ENCODE results near the gene OR2S2.
A peak's percentile ranks its signal among the peaks of the same experiment; 100 is the strongest.

The OR2S2 gene

DNA sequence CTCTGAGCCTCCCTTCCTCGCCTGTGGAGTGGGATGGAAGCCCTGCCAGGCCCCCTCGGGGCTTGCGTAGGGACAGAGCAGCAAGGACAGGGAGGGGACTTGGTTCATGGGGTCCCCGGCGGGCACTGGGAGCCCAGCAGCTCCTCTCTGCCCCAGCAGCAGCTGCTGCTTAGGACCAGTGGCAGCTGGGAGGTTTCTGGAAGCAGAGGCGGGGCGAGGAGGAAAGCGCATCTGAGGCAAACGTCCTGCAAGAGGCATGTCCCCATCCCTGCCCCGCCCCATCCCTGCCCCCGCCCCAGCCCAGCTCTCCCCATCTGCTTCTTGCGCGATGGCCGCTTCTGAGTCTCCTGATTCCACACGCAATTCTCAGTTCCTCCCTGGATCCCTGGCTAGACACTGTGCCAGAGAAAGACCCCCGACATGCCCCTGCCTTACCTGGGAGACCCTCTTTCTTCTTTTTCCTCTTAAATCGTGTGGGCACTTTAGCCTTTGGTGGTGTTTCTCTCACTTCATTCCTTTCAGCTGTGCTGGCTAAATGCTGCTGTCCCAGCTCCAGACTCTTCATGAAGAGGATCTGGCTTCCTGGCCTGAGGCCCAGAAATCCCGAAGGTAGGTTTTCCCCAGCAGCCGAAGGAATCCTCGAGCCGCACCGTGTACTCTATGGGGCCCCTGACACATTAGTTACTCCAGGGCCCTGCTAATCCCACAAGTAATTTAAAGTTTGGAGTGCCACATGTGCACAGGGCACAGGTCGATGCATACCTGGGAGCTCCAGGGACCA, 4.4 kb upstream of the OR2S2 start:
- Histone ChIP-seq H3K4me3 (ENCODE audit: low read depth, low read length) (no peak overlapping the region), H3K27me3 (ENCODE audit: control insufficient read depth, insufficient read depth, low read length) (no peaks in the 10 kb centered on the region; the same call in none of the 2 replicates), H3K27ac (ENCODE audit: low read depth, low read length) (no peak overlapping the region), H3K9me3 (ENCODE audit: control insufficient read depth, insufficient read depth, low read length) (no peaks in the 10 kb centered on the region), H3K9ac (ENCODE audit: low read depth, low read length) (no peak overlapping the region), H3K4me1 (ENCODE audit: control insufficient read depth, insufficient read depth, low read length) (no peaks in the 10 kb centered on the region), H3K36me3 (ENCODE audit: control insufficient read depth, insufficient read depth, low read length) (no peaks in the 10 kb centered on the region)

DNA sequence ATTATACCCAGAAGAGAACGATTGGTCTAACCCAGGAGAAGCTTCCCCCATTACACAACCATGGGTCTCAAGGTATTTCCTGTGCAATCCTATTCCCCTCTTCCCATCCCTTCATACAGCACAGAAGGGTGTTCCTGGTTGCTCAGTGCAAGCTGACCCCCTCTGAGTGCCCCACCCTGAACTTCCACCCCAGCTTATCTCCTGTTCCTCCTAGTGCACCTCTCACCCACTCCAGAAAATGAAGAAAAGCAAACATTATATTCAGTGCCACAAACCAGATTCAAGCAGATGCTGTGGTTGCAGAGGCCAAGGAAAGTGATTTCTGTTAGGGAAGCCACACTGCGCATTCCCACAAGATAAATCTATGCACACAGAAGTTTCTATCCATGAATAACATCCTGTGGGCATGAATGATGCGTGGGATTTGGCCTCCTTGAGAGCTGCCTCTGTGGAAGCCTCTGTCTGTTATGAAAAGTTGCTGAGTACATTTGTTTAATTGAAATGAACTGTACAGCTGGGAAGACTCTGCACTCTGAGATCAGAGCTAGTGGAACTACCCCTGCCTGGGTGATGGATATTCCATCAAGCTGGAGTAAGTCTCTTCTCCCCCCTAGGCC, 2.2 kb upstream of the OR2S2 start:
- Histone ChIP-seq H3K9me3 (ENCODE audit: control insufficient read depth, insufficient read depth, low read length) (no peaks in the 10 kb centered on the region), H3K9ac (ENCODE audit: low read depth, low read length) (no peak overlapping the region), H3K27ac (ENCODE audit: low read depth, low read length) (no peak overlapping the region), H3K27me3 (ENCODE audit: control insufficient read depth, insufficient read depth, low read length) (no peaks in the 10 kb centered on the region; the same call in none of the 2 replicates), H3K36me3 (ENCODE audit: control insufficient read depth, insufficient read depth, low read length) (no peaks in the 10 kb centered on the region), H3K4me3 (ENCODE audit: low read depth, low read length) (no peak overlapping the region), H3K4me1 (ENCODE audit: control insufficient read depth, insufficient read depth, low read length) (no peaks in the 10 kb centered on the region)

DNA sequence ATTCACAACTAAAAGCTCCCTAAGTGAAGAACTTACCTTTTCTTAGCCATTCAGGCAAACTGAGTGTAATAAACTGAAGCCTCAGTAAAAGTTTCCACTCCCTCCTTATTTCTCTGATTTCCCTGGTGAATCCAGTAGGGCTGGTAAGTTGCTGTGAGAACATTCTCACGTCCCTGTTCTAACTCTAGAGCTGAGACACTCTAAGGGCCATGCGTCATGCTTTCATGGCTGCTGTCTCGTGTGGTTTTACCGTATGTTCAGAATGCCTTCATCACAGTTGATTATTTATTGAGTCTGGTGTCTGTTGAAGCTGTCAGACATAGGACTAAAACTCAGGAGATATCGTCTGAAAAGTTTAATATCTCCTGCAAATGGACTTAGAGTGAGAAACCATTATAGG, 1.3 kb downstream of the OR2S2 start:
- H3K9ac ChIP-seq (ENCODE audit: low read depth, low read length), result no peak overlapping the region
- no peaks in the 10 kb centered on the region; the same call in 1 of the 2 replicates for H3K27me3 ChIP-seq (ENCODE audit: control insufficient read depth, insufficient read depth, low read length)
- no peaks in the 10 kb centered on the region for H3K36me3 ChIP-seq (ENCODE audit: control insufficient read depth, insufficient read depth, low read length)
- H3K27ac ChIP-seq (ENCODE audit: low read depth, low read length), result no peak overlapping the region
- no peak overlapping the region for H3K4me3 ChIP-seq (ENCODE audit: low read depth, low read length)
- no peaks in the 10 kb centered on the region for H3K9me3 ChIP-seq (ENCODE audit: control insufficient read depth, insufficient read depth, low read length)
- no peaks in the 10 kb centered on the region for H3K4me1 ChIP-seq (ENCODE audit: control insufficient read depth, insufficient read depth, low read length)

- Histone ChIP-seq H3K4me1 (ENCODE audit: control insufficient read depth, insufficient read depth, low read length) (no peaks in the 10 kb centered on the region), H3K36me3 (ENCODE audit: control insufficient read depth, insufficient read depth, low read length) (no peaks in the 10 kb centered on the region), H3K9me3 (ENCODE audit: control insufficient read depth, insufficient read depth, low read length) (no peaks in the 10 kb centered on the region), H3K9ac (ENCODE audit: low read depth, low read length) (no peak overlapping the region), H3K27me3 (ENCODE audit: control insufficient read depth, insufficient read depth, low read length) (no peaks in the 10 kb centered on the region; the same call in 1 of the 2 replicates), H3K27ac (ENCODE audit: low read depth, low read length) (no peak overlapping the region), H3K4me3 (ENCODE audit: low read depth, low read length) (no peak overlapping the region)
Observed at GRCh38 chr9:35954942-35955546, 2.9 kb downstream of the OR2S2 start.

DNA sequence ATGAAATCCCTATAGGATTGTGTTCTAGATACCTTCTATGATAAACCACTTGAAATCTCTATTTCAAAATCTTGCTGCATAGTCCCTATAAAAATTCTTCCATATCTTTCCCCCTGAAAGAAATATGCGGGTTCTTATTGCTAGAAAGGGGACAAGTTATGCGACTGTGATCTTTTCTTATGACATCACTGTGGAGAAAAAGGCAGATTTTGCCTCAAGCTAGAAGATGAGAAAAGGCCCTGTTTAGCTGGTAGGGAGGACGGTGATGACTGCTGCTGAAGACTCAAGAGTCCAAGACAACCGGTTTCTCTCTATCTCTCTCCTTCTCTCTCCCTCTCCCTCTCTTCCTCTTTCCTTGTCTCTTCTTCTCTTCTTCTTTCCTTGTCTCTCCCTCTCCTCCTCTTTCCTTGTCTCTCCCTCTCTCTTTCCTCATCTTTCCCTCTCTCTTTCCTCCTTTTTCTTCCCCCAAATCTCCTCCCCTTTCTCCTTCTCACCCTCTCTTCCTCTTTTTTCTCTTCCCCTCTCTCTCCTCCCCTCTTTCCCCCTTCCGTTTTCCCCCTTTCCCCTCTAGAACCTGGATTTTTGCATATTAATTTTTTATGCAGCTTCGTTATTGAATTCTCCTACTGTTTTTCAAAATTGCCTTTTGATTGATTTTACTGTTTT, 5.3 kb downstream of the OR2S2 start:
- Histone ChIP-seq H3K36me3 (ENCODE audit: control insufficient read depth, insufficient read depth, low read length) (no peaks in the 10 kb centered on the region), H3K4me3 (ENCODE audit: low read depth, low read length) (no peak overlapping the region), H3K9me3 (ENCODE audit: control insufficient read depth, insufficient read depth, low read length) (no peaks in the 10 kb centered on the region), H3K4me1 (ENCODE audit: control insufficient read depth, insufficient read depth, low read length) (peaks cover 4% of the 10 kb centered on the region; the same call in 1 of the 2 replicates), H3K9ac (ENCODE audit: low read depth, low read length) (no peak overlapping the region), H3K27me3 (ENCODE audit: control insufficient read depth, insufficient read depth, low read length) (no peaks in the 10 kb centered on the region), H3K27ac (ENCODE audit: low read depth, low read length) (no peak overlapping the region)

- H3K36me3 ChIP-seq (ENCODE audit: control insufficient read depth, insufficient read depth, low read length), result no peaks in the 10 kb centered on the region
- no peaks in the 10 kb centered on the region for H3K27me3 ChIP-seq (ENCODE audit: control insufficient read depth, insufficient read depth, low read length)
- H3K27ac ChIP-seq (ENCODE audit: low read depth, low read length), result no peak overlapping the region
Observed at GRCh38 chr9:35951736-35952135, 6.2 kb downstream of the OR2S2 start.

GRCh38 chr9:35948901-35949318, 9.0 kb downstream of the OR2S2 start:
- H3K4me3 ChIP-seq (ENCODE audit: low read depth, low read length), result no peak overlapping the region
- no peak overlapping the region for H3K9ac ChIP-seq (ENCODE audit: low read depth, low read length)
- peaks cover 12% of the 10 kb centered on the region for H3K27me3 ChIP-seq (ENCODE audit: control insufficient read depth, insufficient read depth, low read length)
- peaks cover 6% of the 10 kb centered on the region for H3K9me3 ChIP-seq (ENCODE audit: control insufficient read depth, insufficient read depth, low read length)
- H3K27ac ChIP-seq (ENCODE audit: low read depth, low read length), result no peak overlapping the region
- H3K4me1 ChIP-seq (ENCODE audit: control insufficient read depth, insufficient read depth, low read length), result peaks cover 4% of the 10 kb centered on the region; the same call in 1 of the 2 replicates
- H3K36me3 ChIP-seq (ENCODE audit: control insufficient read depth, insufficient read depth, low read length), result no peaks in the 10 kb centered on the region

More at GRCh38 chr9:35951736-35952135, 6.2 kb downstream of the OR2S2 start:
- peaks cover 4% of the 10 kb centered on the region; the same call in 1 of the 2 replicates for H3K4me1 ChIP-seq (ENCODE audit: control insufficient read depth, insufficient read depth, low read length)
- no peaks in the 10 kb centered on the region for H3K9me3 ChIP-seq (ENCODE audit: control insufficient read depth, insufficient read depth, low read length)
- H3K4me3 ChIP-seq (ENCODE audit: low read depth, low read length), result no peak overlapping the region
- no peak overlapping the region for H3K9ac ChIP-seq (ENCODE audit: low read depth, low read length)

GRCh38 chr9:35948451-35948850, 9.5 kb downstream of the OR2S2 start:
- Histone ChIP-seq H3K27me3 (ENCODE audit: control insufficient read depth, insufficient read depth, low read length) (peaks cover 17% of the 10 kb centered on the region), H3K36me3 (ENCODE audit: control insufficient read depth, insufficient read depth, low read length) (no peaks in the 10 kb centered on the region), H3K4me3 (ENCODE audit: low read depth, low read length) (no peak overlapping the region), H3K4me1 (ENCODE audit: control insufficient read depth, insufficient read depth, low read length) (peaks cover 4% of the 10 kb centered on the region; the same call in 1 of the 2 replicates), H3K9me3 (ENCODE audit: control insufficient read depth, insufficient read depth, low read length) (peaks cover 6% of the 10 kb centered on the region), H3K27ac (ENCODE audit: low read depth, low read length) (no peak overlapping the region), H3K9ac (ENCODE audit: low read depth, low read length) (no peak overlapping the region)

- Histone ChIP-seq H3K9me3 (ENCODE audit: control insufficient read depth, insufficient read depth, low read length) (peaks cover 6% of the 10 kb centered on the region), H3K36me3 (ENCODE audit: control insufficient read depth, insufficient read depth, low read length) (no peaks in the 10 kb centered on the region), H3K27ac (ENCODE audit: low read depth, low read length) (no peak overlapping the region), H3K27me3 (ENCODE audit: control insufficient read depth, insufficient read depth, low read length) (peaks cover 47% of the 10 kb centered on the region), H3K9ac (ENCODE audit: low read depth, low read length) (no peak overlapping the region), H3K4me1 (ENCODE audit: control insufficient read depth, insufficient read depth, low read length) (peaks cover 4% of the 10 kb centered on the region; the same call in 1 of the 2 replicates), H3K4me3 (ENCODE audit: low read depth, low read length) (peak overlapping the region; percentile 15; the same call in 1 of the 2 replicates)
Observed at GRCh38 chr9:35945341-35946018, 12.5 kb downstream of the OR2S2 start.

GRCh38 chr9:35944841-35945240, 13.1 kb downstream of the OR2S2 start:
- Histone ChIP-seq H3K27ac (ENCODE audit: low read depth, low read length) (no peak overlapping the region), H3K4me3 (ENCODE audit: low read depth, low read length) (no peak overlapping the region), H3K9ac (ENCODE audit: low read depth, low read length) (no peak overlapping the region), H3K36me3 (ENCODE audit: control insufficient read depth, insufficient read depth, low read length) (no peaks in the 10 kb centered on the region), H3K4me1 (ENCODE audit: control insufficient read depth, insufficient read depth, low read length) (peaks cover 4% of the 10 kb centered on the region; the same call in 1 of the 2 replicates), H3K9me3 (ENCODE audit: control insufficient read depth, insufficient read depth, low read length) (peaks cover 6% of the 10 kb centered on the region), H3K27me3 (ENCODE audit: control insufficient read depth, insufficient read depth, low read length) (peaks cover 53% of the 10 kb centered on the region)
